HepG2 (cell line): Measurements from ENCODE around the gene HK2. TPM values are rescaled to one million over a fixed set of nuclear protein-coding genes. Genes with fewer than 3 reads are reported as not detected.

Source experiments
- BCLAF1 ChIP-seq: fragments of 450-650 bp; IDR thresholded peaks from 2 replicates; pipeline ENCODE4 v1.6.1; 2017; ENCODE audit warnings: mild to moderate bottlenecking
- CBFB ChIP-seq: sonication (generic); formaldehyde crosslinking; IDR thresholded peaks from 2 replicates; pipeline ENCODE4 v1.4.0; 2020; ENCODE audit warnings: missing genetic modification reagents
- DMTF1 ChIP-seq: sonication (generic); formaldehyde crosslinking; IDR thresholded peaks from 2 replicates; pipeline ENCODE4 v1.4.0; 2020; ENCODE audit warnings: mild to moderate bottlenecking, missing genetic modification reagents
- ELF3 ChIP-seq: IDR thresholded peaks from 2 replicates; pipeline ENCODE4 v1.6.1; 2016; ENCODE audit warnings: missing genetic modification reagents, missing compliant biosample characterization
- HNF1B ChIP-seq: sonication (generic); formaldehyde crosslinking; IDR thresholded peaks from 2 replicates; pipeline ENCODE4 v1.5.1; 2020; ENCODE audit warnings: mild to moderate bottlenecking, moderate library complexity, missing genetic modification reagents
- ISX ChIP-seq: sonication (generic); formaldehyde crosslinking; conservative IDR thresholded peaks from 2 replicates; pipeline ENCODE4 v1.5.0; 2020; ENCODE audit warnings: missing genetic modification reagents
- MNT ChIP-seq: fragments of 450-650 bp; IDR thresholded peaks from 2 replicates; pipeline ENCODE4 v1.6.1; 2016
- MXD3 ChIP-seq: IDR thresholded peaks from 2 replicates; pipeline ENCODE4 v1.6.1; 2016; ENCODE audit warnings: mild to moderate bottlenecking, missing biosample characterization, missing genetic modification reagents
- MXI1 ChIP-seq: IDR thresholded peaks from 3 replicates; pipeline ENCODE4 v1.6.1; 2012; ENCODE audit warnings: low read depth, low read length, inconsistent platforms, borderline replicate concordance
- PAF1 ChIP-seq: IDR thresholded peaks from 2 replicates; pipeline ENCODE4 v1.6.1; 2016; ENCODE audit warnings: missing genetic modification reagents, missing compliant biosample characterization
- SKI ChIP-seq: fragments of 450-650 bp; IDR thresholded peaks from one replicate; pipeline ENCODE4 v1.6.1; 2018; ENCODE audit warnings: mild to moderate bottlenecking; ENCODE audit not compliant: partially characterized antibody
- SMYD3 ChIP-seq: sonication (generic); formaldehyde crosslinking; IDR thresholded peaks from 2 replicates; pipeline ENCODE4 v1.8.1; 2023; ENCODE audit warnings: mild to moderate bottlenecking, missing genetic modification reagents
- ZNF20 ChIP-seq: sonication (generic); formaldehyde crosslinking; IDR thresholded peaks from 2 replicates; pipeline ENCODE4 v1.4.0; 2020; ENCODE audit warnings: mild to moderate bottlenecking, moderate library complexity, missing genetic modification reagents
- ZNF280D ChIP-seq: sonication (generic); formaldehyde crosslinking; IDR thresholded peaks from 2 replicates; pipeline ENCODE4 v1.5.1; 2020; ENCODE audit warnings: mild to moderate bottlenecking, missing genetic modification reagents
- ZNF672 ChIP-seq: sonication (generic); formaldehyde crosslinking; IDR thresholded peaks from 2 replicates; pipeline ENCODE4 v1.8.1; 2022; ENCODE audit warnings: missing genetic modification reagents
- ZNF816 ChIP-seq: sonication (generic); formaldehyde crosslinking; IDR thresholded peaks from 2 replicates; pipeline ENCODE4 v1.8.0; 2022; ENCODE audit warnings: missing genetic modification reagents, mild to moderate bottlenecking, borderline replicate concordance
- polyA plus RNA-seq, 8 experiments: library from polyadenylated mRNA; depleted of rRNA in 3 of 8; stranded (reverse) in 7 of 8; unstranded in 1 of 8; fragments of >200 nt; fragmentation: Illumina TruSeq in 4 of 8; extraction: Trizol in 4 of 8; gene quantifications; 2 replicates each; pipeline versions ENCODE4 v1.2.1 to v1.2.3, GENCODE V29; 2011 to 2016; ENCODE audit warnings: low read depth in 4 of 8, missing spikeins in 1 of 8, mixed read lengths in 1 of 8; ENCODE audit not compliant: insufficient read depth in 1 of 8
- total RNA-seq, 5 experiments: library from RNA; depleted of rRNA; stranded (reverse); fragments of >200 nt; fragmentation: Illumina TruSeq; extraction: Trizol; gene quantifications; 2 replicates each; pipeline ENCODE4 v1.2.3, GENCODE V29; 2016; ENCODE audit warnings: low read depth in 1 of 5

HK2 gene
- total and polyA plus RNA-seq, 2 of the 13 experiments (the other 11 are each of a cell fraction or from before 2014, with no cell fraction given): 13.2 to 101 TPM

- TF ChIP-seq DMTF1 (CRISPR knock-in tag) (no peak), ZNF672 (CRISPR knock-in tag) (no peak), CBFB (CRISPR knock-in tag) (0 out of 2 replicates have a peak, but pooled peaks have one; percentile 58), PAF1 (CRISPR knock-in tag) (no peak), MXI1 (peak; percentile 39; the same call in 1 of the 3 replicates), HNF1B (CRISPR knock-in tag) (no peak), ZNF280D (CRISPR knock-in tag) (no peak), MNT (peak; percentile 48; the same call in 1 of the 2 replicates), MXD3 (no peak), ISX (CRISPR knock-in tag) (no peak), SMYD3 (peak; percentile 70; the same call in 1 of the 2 replicates), ZNF816 (no peak), SKI (peak; percentile 93), ELF3 (CRISPR knock-in tag) (peak; percentile 64), ZNF20 (no peak), BCLAF1 (no peak)
These were observed 106.2 kb downstream of the HK2 start (continued) for GRCh38 chr2:74939919-74940812.
